ENCODE measurements around the gene TP53BP2.

Gene TP53BP2

GRCh38 chr1:223878598-223879325 lies 33.0 kb upstream of the TP53BP2 start:
- Histone ChIP-seq H3K27me3 (ENCODE audit: insufficient read depth, low read depth, severe bottlenecking) (no peaks in the 10 kb centered on the region), H3K36me3 (no peaks in the 10 kb centered on the region), H3K4me3 (ENCODE audit: low read depth, low read length) (no peak overlapping the region), H3K27ac (no peak overlapping the region), H3K9me3 (ENCODE audit: severe bottlenecking) (no peaks in the 10 kb centered on the region)
- no peak for TF ChIP-seq CTCF (IDR thresholded peaks at IDR 0.05; ENCODE audit: low read depth, low read length)
- DNase-seq = peak; percentile 19

GRCh38 chr1:223877804-223878203 lies 32.1 kb upstream of the TP53BP2 start:
- Histone ChIP-seq H3K27me3 (ENCODE audit: insufficient read depth, low read depth, severe bottlenecking) (no peaks in the 10 kb centered on the region), H3K36me3 (no peaks in the 10 kb centered on the region), H3K27ac (no peak overlapping the region), H3K4me3 (ENCODE audit: low read depth, low read length) (no peak overlapping the region), H3K9me3 (ENCODE audit: severe bottlenecking) (no peaks in the 10 kb centered on the region)
- DNase-seq = no peak
- no peak for TF ChIP-seq CTCF (IDR thresholded peaks at IDR 0.05; ENCODE audit: low read depth, low read length)

GRCh38 chr1:223876590-223876989 lies 30.8 kb upstream of the TP53BP2 start:
- Histone ChIP-seq H3K27ac (no peak overlapping the region), H3K36me3 (no peaks in the 10 kb centered on the region), H3K27me3 (ENCODE audit: insufficient read depth, low read depth, severe bottlenecking) (no peaks in the 10 kb centered on the region), H3K4me3 (ENCODE audit: low read depth, low read length) (no peak overlapping the region), H3K9me3 (ENCODE audit: severe bottlenecking) (no peaks in the 10 kb centered on the region)
- DNase-seq = no peak
- TF ChIP-seq CTCF (IDR thresholded peaks at IDR 0.05; ENCODE audit: low read depth, low read length) = no peak

GRCh38 chr1:223873044-223873443 lies 27.3 kb upstream of the TP53BP2 start:
- Histone ChIP-seq H3K36me3 (no peaks in the 10 kb centered on the region), H3K4me3 (ENCODE audit: low read depth, low read length) (no peak overlapping the region), H3K27me3 (ENCODE audit: insufficient read depth, low read depth, severe bottlenecking) (no peaks in the 10 kb centered on the region), H3K27ac (no peak overlapping the region), H3K9me3 (ENCODE audit: severe bottlenecking) (no peaks in the 10 kb centered on the region)
- DNase-seq = no peak
- TF ChIP-seq CTCF (IDR thresholded peaks at IDR 0.05; ENCODE audit: low read depth, low read length) = no peak

- Histone ChIP-seq H3K36me3 (no peaks in the 10 kb centered on the region), H3K27me3 (ENCODE audit: insufficient read depth, low read depth, severe bottlenecking) (no peaks in the 10 kb centered on the region), H3K9me3 (ENCODE audit: severe bottlenecking) (no peaks in the 10 kb centered on the region), H3K27ac (no peak overlapping the region), H3K4me3 (ENCODE audit: low read depth, low read length) (no peak overlapping the region)
- no peak for DNase-seq
- TF ChIP-seq CTCF (IDR thresholded peaks at IDR 0.05; ENCODE audit: low read depth, low read length) = no peak
Observed at GRCh38 chr1:223872308-223872901, 26.7 kb upstream of the TP53BP2 start.

Data from WERI-Rb-1 (cell line).